CD1c-positive myeloid dendritic cell (primary cell): ENCODE results near the gene ADAMTS8.
"Not testable (repeated sequence)": the region's sequence is repeated elsewhere in the genome, so short reads cannot be mapped to it uniquely, and the experiment has no call there.

ENCODE experiments used
- DNase-seq: peaks from one replicate; pipeline ENCODE4 v3.0.0-alpha.2; 2016; ENCODE audit errors: extremely low spot score

Gene ADAMTS8

DNA sequence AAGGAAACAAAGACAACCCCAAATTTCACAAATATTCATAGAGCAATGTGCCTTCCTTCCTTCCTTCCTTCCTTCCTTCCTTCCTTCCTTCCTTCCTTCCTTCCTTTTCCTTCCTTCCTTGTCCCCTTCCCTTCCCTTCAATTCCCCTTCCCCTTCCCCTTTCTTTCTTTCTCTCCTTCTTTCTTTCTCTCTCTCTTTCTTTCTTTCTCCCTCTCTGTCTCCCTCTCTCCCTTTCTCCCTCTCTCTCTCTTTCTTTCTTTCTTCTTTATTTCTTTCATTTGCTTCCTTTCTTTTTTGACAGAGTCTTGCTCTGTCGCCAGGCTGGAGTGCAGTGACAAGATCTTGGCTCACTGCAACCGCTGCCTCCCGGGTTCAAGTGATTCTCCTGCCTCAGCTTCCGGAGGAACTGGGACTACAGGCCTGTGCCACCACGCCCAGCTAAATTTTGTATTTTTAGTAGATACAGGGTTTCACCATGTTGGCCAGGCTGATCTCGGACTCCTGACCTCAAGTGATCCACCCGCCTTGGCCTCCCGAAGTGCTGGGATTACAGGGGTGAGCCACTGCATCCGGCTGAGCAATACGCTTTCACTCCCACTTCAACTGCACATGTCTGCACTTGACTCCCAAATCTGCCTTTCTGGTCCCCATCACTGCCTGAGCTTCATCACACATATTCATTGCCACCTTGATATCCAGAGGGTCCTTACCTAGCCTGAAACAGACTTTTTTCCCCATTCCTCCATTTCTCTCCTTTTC is 10.2 kb upstream of the ADAMTS8 start:
- DNase-seq = not testable (repeated sequence)

DNA sequence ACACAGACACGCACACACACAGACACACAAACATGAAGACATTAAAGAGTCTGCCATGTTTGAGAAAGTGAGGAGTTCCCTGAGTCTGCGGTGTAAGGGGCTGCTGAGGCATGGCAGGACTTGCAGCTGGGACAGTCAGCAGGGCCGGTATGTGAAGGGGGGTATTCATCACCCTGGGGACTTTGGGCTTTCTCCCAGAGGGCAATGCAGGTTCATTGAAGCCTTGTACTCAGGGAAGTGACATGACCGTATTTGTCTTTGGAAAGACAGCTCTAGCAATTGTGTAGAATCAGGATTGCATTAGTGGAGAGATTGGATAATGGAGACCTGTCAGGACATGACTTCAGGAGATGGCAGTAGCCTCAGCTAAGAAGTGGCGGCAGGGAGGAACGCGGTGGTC is 9.4 kb upstream of the ADAMTS8 start:
- DNase-seq = no peak

DNA sequence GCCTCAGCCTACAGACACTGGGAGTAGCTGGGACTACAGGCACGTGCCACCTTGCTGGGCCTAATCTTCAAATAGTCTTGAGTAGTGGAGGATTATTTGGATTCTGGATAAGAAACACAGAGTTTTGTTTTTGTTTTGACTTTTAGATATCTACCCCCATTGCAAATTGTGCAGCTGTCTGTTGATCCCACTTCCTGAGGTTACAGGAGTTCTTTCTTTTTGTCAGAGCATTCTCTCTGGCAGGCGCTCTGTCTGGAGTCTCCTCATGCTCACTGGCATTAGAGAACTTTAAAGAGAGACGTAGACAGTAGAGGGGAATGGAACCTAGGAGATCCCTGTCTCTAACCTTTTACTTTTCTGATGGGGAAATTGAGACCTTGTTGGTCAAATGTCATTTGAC is 7.8 kb upstream of the ADAMTS8 start:
- DNase-seq = no peak

DNA sequence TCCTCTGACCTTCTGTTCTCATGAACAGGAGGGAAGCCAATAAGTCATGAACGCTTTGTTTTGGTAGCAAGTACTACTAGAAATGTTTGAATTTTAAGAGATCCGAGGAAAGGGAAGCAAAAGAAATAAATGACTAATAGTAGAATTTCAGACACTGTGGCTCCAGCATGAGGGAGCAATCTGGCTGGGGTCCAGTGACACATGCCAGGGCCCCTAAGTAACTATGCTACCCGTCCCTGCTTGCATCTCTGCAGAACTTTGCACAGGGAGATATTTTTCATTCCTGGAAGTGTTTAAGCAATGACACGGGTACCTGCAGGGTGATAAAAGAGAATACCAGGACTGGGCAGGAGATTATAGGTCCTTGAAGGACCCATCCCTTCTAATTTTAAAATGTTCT is 7.3 kb upstream of the ADAMTS8 start:
- DNase-seq = no peak

DNA sequence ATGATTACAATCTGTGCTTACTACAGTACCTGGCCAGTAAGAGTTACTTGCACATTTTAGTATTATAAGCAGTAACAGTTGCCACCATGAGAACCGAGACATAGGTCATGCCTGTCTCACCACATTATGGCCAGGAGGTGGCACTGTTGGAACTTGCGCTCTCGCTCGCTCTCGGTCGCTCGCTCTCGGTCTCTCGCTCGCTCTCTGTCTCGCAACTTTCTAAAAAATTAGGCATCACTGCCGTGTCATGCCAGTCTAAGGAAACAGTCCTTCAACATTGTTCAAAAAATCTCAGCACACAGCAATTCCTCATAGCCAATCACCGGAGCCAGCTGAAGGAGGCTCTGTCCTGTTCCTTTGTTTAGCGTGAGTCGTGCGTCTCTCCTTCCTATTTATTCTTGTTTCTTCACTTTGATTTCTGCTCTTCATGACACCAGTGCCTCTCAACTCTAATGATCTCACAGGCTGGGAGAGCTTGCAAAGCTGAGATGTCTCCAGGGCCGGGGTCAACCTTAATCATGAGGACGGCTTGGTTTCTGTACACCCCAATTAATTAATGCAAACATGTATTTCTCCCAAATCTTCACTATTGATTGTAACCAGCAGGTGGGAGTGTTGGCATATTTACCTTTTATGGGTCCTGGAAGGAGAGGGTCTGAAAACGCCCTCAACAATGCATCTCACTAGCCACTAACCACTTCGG is 6.3 kb upstream of the ADAMTS8 start:
- peak; percentile 83 for DNase-seq

DNA sequence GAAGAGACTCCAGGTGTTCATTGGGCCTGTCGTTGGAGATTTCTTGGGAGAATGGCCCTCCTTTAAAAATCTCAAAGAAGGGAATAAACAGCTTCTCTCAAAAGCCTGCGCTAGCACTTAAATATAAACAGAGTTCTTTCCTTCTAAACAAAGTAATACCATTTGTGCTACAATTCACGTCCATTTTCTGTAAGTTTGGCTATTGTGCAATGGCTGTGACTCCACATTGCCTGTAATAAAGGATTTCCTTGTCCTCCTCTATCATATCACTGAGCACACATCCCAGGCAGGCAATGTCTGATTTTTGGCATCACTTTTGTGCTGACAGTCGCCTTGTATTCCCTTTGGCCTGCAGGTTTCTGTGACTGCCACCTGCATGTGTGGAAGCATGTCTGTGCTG is 4.9 kb upstream of the ADAMTS8 start:
- no peak for DNase-seq

DNA sequence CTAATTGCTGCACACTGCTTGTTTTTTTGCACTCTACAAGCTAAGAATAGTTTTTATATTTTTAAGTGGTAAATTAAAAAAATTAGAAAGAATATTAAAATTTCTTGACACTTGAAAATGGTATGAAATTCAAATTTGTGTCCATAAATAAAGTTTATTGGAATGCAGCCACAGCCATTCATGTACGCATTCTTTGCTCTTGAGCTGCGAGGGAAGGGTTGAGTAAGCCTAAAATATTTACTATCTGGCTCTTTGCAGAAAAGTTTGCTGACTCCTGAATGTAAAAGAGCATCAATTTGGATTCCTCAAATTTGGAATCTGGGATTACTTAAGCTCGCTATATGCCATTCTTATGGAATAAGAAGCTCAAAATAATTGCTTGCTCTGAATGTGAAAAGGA is 3.4 kb upstream of the ADAMTS8 start:
- no peak for DNase-seq

DNA sequence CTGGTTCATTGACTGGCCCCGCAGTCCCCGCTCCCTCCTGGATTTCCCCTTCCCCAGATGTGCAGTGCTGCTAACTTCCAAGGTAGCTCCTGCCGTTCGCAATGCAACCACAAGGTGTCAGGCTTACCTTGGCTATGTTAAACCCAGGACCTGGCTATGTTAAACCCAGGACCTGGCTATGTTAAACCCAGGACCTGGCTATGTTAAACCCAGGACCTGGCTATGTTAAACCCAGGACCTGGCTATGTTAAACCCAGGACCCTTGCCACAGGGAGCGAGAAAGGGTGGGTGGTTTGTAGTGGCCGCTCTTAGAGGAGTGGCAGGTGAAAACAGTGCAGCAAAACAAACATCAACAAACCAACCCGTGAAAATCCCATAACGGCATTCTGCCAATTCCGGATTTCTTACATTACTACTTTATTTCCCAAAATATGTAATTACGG is 2.9 kb upstream of the ADAMTS8 start:
- DNase-seq = peak; percentile 72

DNA sequence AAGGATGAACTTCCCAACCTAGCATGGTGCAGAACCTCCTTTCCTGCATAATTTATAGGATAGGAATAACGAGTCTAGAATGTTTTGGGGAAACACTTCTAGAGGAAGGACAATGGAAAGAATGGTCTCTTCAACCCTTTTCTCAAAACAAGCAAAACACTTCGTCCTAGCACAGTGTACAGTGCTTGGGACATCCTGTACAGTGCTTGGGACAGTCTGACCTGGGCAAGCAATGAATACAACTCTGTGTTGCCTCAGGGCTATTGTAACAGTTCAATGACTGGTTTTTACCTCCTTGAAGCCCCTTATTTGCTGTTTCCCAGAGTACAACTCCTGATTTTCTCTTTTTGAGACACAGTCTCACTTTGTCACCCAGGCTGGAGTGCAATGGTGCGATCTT is 1.6 kb upstream of the ADAMTS8 start:
- DNase-seq = no peak

DNA sequence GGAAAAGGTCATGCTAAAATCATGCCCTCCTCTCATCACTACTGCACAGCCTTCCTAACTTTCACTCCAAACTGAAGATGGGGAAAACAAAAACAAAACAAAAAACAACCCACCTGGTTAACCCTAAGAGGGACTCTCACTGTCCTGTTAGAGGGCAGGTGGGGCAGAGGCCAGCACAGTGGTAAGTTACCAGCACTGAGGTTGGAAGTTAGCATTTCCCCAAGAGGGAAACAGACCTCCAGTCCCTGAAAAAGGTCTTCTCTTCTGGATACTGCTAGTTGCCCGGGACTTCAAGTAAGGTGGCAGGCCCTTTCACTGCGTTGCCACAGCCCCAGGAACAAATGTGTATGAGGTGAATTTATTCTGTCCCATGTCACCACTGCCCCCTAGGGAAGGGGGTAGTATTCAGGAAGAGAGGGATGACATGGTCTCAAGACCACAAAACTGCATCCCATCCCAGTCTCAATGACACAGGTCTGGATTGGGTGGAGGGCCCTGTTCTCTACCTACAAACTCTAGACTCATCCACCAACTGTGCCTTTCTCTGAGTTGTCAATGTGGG is 792 bp upstream of the ADAMTS8 start:
- DNase-seq = no peak

DNA sequence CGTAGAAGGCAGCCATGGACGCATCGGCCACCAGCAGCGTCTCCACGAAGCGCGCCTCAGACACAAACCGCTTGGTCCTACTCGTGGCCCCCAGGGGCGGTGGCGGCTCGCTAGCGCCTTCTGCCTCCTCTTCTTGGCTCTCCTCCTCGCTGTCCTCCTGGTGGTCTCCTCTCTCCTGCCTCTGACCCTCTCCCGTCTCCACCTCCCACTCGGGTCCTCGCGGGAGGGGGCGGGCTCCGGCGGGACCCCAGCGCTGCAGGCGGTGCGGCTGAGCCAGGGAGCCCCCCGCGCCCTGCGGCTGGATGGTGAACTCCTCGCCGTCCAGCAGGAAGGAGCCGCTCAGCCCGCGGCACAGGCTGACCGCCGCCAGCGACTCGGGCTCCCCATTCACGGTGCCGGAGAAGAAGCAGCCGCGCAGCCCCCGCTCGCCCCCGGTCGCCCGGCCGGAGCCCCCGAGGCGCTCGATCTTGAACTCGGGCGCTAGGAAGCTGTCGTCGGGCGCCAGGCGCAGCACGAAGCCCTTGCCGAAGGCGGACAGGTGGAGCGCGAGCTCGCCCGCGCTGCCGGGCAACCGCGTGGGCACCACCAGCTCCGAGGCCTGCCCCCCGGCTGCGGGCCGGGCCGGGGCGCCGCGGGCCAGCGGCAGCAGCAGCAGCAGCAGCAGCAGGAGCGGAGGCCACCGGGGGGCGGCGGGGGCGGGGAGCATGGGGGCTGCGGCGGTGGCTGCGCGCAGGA is 661 bp downstream of the ADAMTS8 start:
- no peak for DNase-seq

DNA sequence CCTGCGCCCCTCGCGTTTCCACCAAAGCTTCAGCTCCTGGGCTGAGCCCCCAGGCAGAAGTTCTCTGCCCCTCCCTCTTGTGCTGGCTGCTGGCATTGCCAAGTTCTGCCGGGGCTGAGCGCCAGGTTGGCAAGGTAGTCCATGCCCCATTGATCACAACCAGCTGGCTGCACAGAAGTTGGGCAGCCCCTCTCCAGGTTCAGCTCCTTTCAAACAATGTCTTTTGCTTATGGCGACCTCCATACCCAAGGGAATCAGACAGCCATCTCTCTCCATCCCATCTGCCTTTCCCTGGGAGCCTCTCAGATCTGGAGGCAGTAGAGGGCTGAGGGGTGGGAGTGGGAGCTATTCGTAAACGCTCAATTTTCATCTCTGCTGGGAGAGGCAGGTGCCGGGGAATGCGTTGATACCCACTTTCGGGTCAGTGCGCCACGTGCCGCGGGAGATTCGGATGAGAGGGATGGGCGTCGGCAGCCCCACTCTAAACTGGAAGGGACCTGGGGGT is 1.5 kb downstream of the ADAMTS8 start:
- DNase-seq = no peak

DNA sequence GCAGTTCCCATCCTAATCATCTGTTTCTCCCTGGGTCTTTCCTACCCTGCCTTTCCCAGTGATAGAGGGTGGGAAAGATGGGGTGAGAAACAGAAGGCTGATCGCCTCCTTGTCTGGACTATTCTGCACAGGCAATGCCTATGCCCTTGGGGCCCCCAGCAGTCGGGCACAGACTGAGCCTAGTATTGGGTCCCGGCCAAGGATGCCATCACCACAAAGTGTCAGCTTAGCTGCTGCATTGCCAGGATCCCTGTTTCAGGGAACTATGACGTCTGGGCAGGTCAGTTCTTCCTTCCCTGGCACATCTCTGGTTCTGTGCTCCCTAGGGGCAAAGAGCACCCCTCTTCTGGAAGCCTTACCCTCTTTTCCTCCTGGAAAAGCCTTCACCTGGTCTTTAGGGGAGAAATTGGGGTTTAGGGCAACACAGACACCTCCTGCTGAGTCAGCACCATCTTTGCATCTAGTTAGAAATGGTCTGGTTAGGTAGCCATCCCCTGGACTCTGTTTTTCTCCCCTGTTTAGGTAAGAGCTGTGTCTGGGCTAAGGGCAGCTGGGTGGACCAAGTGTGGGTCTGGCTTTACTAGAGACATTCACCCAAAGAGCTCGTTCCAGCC is 2.1 kb downstream of the ADAMTS8 start:
- DNase-seq = no peak

DNA sequence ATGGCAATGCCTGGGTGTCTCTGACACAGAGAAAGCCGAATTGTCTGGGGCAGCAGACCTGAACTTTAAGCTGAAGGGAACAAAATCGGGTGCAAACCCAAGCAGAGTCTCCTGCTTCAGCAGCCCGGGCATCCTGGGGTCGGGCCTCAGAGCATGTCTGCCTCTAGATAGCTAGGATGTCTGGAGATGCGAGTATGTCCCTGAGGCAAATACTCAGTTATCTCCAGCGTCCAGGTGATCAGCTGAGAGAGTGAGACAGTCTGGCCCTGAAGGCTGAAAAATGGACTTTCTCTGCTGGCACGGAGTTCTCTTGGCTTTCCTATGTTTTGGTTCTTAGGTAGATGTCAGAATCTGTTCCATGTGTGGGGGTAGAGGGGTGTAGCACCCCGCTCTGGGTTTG is 3.3 kb downstream of the ADAMTS8 start:
- DNase-seq = no peak

DNA sequence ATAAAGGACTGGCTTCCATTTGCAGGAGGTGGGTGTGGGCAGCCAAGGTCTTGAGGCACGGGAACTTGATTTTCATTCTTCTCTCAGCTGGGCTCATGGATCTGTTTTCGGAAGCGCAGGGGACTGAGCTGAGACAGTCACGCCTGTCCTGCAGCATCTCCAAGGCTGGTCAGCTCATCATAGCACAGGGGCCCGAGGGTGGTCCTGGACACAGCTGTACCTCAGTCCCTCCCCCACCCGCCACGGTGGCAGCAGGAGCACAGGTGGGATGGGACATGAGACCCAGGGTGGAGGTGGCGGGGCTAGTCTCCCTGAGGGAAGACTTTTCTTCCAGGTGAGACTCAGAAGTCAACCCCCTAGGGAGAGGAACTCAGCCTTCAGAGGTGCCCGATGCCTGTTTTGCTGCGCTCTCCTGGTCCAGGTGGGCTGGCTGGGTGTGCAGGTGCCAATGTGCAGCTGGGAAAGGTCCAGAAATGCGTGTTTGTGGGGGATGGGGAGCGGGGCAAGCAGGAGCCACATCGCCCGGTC is 3.7 kb downstream of the ADAMTS8 start:
- no peak for DNase-seq

DNA sequence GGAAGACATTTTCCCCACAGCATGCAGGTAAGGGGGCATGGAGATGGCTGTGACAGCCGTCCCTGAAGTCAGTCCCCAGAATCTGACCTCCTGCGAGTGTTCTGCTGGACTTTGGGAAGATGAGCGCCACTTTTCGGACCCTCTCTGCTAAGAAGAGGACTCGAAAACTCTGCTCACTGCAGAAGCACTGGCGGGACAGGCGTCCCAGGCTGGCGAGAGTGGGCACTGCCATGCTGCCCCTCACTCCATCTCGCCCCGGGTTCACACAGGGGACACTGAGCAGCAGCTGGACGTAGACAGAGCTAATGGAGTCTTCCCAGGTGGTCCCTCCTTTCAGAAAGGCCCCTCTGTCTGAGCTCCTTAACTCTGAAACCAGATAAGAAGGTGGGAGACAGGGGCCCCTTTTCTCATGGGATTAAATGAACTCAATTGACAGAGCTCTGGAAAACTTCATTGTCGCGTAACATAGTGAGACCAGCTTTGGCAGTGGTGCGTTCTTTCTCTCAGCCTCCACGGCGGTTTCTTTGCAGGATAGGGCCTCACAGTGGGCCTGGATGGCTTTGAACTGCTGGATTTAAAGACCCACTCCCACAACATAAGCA is 4.8 kb downstream of the ADAMTS8 start:
- no peak for DNase-seq

DNA sequence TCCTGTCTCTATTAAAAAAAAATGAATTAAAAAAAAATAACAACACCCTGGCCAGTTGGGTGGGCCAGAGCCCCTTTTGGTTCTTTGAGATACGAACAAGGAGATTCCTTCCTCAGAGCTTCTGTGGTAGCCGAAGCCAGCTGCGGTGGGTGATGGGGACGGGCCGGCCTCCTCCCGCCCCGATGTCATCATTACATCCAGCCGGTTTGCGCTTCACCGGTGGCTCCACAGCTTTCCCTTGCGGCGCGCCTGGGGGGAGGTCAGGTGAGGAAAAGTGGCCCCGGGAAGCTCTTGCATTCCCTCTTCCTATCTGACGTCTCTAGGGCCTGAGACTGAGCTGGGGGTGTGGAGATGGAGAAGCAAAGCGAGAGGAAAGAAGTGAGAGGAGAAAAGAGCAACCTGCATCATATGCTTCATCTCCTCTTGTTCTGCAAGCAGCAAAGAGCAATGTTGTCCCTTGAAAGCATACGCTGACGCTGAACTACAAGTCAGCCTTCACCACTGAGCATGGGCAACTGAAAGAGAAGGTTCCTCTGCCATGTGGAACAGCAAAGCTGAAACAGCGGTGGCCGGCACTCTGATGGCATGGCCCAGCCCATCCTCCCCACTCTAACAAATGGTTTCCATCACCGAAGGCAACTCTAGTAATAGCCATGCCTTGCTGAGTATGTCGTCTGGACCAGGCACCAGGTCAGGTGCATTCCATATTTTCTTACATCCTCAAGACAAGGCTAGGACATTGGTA is 6.0 kb downstream of the ADAMTS8 start:
- no peak for DNase-seq

DNA sequence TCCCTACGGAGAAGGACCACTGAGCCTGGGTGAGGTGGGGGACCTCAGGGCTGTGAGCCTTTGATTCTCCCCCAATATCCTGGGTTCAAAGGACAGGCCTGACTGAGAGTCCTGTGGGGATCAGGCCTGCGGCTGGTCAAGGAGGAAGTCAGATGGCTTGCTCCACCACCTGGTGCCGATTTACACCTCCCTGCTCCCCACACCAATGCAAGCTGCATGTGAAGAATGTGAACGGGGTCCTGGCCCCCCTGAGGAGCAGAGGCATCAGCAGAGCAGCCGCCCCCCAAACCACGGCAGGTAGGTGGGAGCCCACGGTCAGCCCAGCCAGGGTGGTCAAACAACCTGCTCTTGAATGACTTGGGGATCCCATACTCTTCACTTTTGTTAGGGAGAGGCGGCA is 6.7 kb downstream of the ADAMTS8 start:
- no peak for DNase-seq

DNA sequence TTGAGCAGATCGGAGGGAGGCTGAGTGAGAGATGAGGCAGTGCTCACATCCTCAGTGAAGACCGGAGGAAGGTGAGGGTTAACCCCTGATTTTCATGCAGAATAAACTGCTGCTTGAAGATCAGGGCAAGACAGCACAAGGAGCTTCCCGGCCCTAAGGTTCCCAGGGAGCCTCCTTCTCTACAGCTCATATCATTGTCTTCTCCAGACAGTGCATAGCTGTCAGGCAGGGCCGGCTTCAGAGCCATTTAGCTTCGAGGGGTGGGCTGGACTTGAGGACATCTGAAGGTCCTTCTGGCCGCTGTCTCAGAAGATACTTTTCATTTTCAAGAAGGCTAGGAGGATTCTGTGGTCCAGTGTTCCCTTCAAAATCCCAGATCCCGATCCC is 7.2 kb downstream of the ADAMTS8 start:
- DNase-seq = no peak

DNA sequence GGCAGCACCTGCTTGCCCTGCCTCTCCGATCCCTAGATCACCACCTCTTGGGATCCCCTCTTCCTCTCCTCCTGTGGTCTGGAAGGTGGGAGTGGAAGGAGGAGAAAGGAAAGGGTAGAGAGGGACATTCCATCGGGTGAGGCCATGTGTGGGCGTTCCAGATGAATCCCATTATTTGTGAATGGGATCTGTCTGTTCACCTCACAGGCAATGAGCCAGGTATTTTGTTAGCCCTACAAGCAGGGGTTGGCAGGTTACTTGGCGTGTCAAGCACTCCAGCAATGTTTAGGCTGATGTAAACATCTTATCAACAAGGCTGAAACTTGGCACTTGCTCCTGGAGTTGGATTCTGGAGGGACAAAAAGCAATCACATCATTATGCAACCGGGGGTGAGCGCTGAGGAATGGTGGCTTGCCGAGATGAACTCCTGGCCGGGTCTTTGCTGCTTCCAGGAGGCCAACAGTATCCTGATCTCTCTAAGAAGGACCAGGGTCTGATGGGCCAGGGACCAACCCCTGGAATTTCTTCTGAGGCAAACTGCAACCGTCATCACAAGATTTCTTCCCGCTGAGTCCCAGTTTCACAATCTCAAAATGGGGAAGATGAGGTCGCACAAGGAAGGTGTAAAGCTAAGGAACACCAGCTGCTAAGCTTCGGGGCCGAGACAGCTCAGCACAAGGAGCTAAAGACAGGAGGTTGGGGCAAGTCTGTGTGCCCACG is 7.8 kb downstream of the ADAMTS8 start:
- DNase-seq = peak; percentile 16
